Measurements from ENCODE around the gene GPR55.

- TF ChIP-seq CTCF (IDR thresholded peaks at IDR 0.05; ENCODE audit: low read length) (no peak), EZH2 (IDR thresholded peaks at IDR 0.05; ENCODE audit: borderline replicate concordance, low read length) (no peak)
These were observed 19.3 kb downstream of the GPR55 start for GRCh38 chr2:230905448-230906421.
